NCI-H345 treated with DMSO at 0.1 percent for 48 hours (cell line): ENCODE results near the gene NDUFB5.

Experiments used
- DNase-seq: peaks from one replicate; lab custom pipeline; 2025; ENCODE audit not compliant: unreplicated experiment; lab: John Stamatoyannopoulos, UW

The NDUFB5 gene

DNA sequence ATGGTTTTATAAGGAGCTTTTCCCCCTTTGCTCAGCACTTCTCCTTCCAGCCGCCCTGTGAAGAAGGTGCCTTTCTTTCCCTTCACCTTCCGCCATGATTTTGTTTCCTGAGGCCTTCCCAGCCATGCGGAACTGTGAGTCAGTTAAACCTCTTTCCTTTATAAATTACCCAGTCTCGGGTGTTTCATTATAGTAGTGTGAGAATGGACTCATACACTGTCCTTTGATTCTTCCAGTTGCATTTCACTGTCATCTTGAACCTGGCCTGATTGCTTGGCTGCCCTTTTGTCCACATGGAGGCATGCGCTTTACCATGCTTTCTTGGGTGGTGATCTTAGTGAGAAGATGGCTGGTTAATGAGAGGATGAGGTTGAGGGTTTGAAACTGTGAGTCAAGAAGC, 71.5 kb downstream of the NDUFB5 start:
- DNase-seq = no peak
